Measurements from ENCODE around the gene RUNDC3A. TPM values are rescaled to one million over a fixed set of nuclear protein-coding genes. Genes with fewer than 3 reads are reported as not detected.

Gene RUNDC3A
- total RNA-seq, 2 experiments from 2014 or later, result 0.10 TPM

- no peak for DNase-seq
- peaks cover 8% of the 10 kb centered on the region for H3K27me3 Mint-ChIP-seq
- no peak overlapping the region for H3K4me3 Mint-ChIP-seq
- H3K4me1 Mint-ChIP-seq, result peaks cover 16% of the 10 kb centered on the region
- POLR2A ChIA-PET, result no interaction called here
- H3K27ac Mint-ChIP-seq, result no peak overlapping the region
- no peaks in the 10 kb centered on the region for H3K9me3 Mint-ChIP-seq
- CTCF ChIA-PET, result interaction anchor here (1.0 to 5.6 kb wide), 9 partner anchors 11 to 171 kb away, joined by 3 to 39 read pairs (median 4); partner anchors contain the start of gene FAM171A2
- peaks cover 10% of the 10 kb centered on the region for H3K36me3 Mint-ChIP-seq (ENCODE audit: low read depth)
Observed at GRCh38 chr17:44351961-44352827, 43.8 kb downstream of the RUNDC3A start.

- POLR2A ChIA-PET, result no interaction called here
Observed at GRCh38 chr17:44352828-44353671, 44.6 kb downstream of the RUNDC3A start.

GRCh38 chr17:44353672-44354331, 45.4 kb downstream of the RUNDC3A start:
- ChIA-PET POLR2A (no interaction called here), CTCF (interaction anchor here (0.6 to 5.6 kb wide), 12 partner anchors 8 to 144 kb away, joined by 3 to 39 read pairs (median 4); partner anchors contain the start of genes FAM171A2 and GRN)
- Mint-ChIP-seq H3K9me3 (no peaks in the 10 kb centered on the region), H3K4me1 (peaks cover 9% of the 10 kb centered on the region), H3K4me3 (peak overlapping the region; percentile 54), H3K27me3 (peaks cover 8% of the 10 kb centered on the region), H3K27ac (no peak overlapping the region), H3K36me3 (ENCODE audit: low read depth) (peaks cover 10% of the 10 kb centered on the region)
- no peak for DNase-seq

More at GRCh38 chr17:44352828-44353671, 44.6 kb downstream of the RUNDC3A start:
- no peak for DNase-seq
- no peaks in the 10 kb centered on the region for H3K9me3 Mint-ChIP-seq
- H3K4me3 Mint-ChIP-seq, result peak overlapping the region; percentile 47
- H3K4me1 Mint-ChIP-seq, result peaks cover 16% of the 10 kb centered on the region
- no peak overlapping the region for H3K27ac Mint-ChIP-seq
- H3K36me3 Mint-ChIP-seq (ENCODE audit: low read depth), result peaks cover 10% of the 10 kb centered on the region
- CTCF ChIA-PET, result interaction anchor here (0.8 to 5.6 kb wide), 5 partner anchors 10 to 143 kb away, joined by 3 to 39 read pairs (median 3); partner anchors contain the start of gene FAM171A2
- H3K27me3 Mint-ChIP-seq, result peaks cover 8% of the 10 kb centered on the region

- Mint-ChIP-seq H3K4me3 (peak overlapping the region; percentile 40), H3K9me3 (no peaks in the 10 kb centered on the region), H3K36me3 (ENCODE audit: low read depth) (peaks cover 10% of the 10 kb centered on the region), H3K27me3 (peaks cover 8% of the 10 kb centered on the region), H3K27ac (no peak overlapping the region), H3K4me1 (peaks cover 9% of the 10 kb centered on the region)
- ChIA-PET CTCF (interaction anchor here (0.6 to 5.6 kb wide), 10 partner anchors 8 to 145 kb away, joined by 3 to 39 read pairs (median 4); partner anchors contain the start of genes FAM171A2 and GRN), POLR2A (no interaction called here)
- DNase-seq, result peak; percentile 48
Observed at GRCh38 chr17:44354582-44355561, 46.5 kb downstream of the RUNDC3A start.

GRCh38 chr17:44355642-44356099, 47.3 kb downstream of the RUNDC3A start:
- CTCF ChIA-PET, result interaction anchor here (1.8 to 3.3 kb wide), 4 partner anchors 10 to 146 kb away, joined by 4 to 19 read pairs (median 7); partner anchors contain the start of gene GRN
- peaks cover 9% of the 10 kb centered on the region for H3K4me1 Mint-ChIP-seq
- no peak overlapping the region for H3K27ac Mint-ChIP-seq
- H3K4me3 Mint-ChIP-seq, result no peak overlapping the region
- DNase-seq, result no peak
- POLR2A ChIA-PET, result no interaction called here
- peaks cover 8% of the 10 kb centered on the region for H3K27me3 Mint-ChIP-seq
- no peaks in the 10 kb centered on the region for H3K9me3 Mint-ChIP-seq
- peaks cover 10% of the 10 kb centered on the region for H3K36me3 Mint-ChIP-seq (ENCODE audit: low read depth)

- Mint-ChIP-seq H3K27ac (no peak overlapping the region), H3K4me3 (no peak overlapping the region), H3K4me1 (peaks cover 9% of the 10 kb centered on the region), H3K36me3 (ENCODE audit: low read depth) (peaks cover 10% of the 10 kb centered on the region), H3K9me3 (no peaks in the 10 kb centered on the region), H3K27me3 (peaks cover 10% of the 10 kb centered on the region)
- POLR2A ChIA-PET, result no interaction called here
- CTCF ChIA-PET, result no interaction called here
- no peak for DNase-seq
Observed at GRCh38 chr17:44356241-44356640, 47.8 kb downstream of the RUNDC3A start.

- DNase-seq, result no peak
- ChIA-PET POLR2A (no interaction called here), CTCF (interaction anchor here (1.1 to 1.5 kb wide), 2 partner anchors 10 to 18 kb away, joined by 3 to 4 read pairs; no protein-coding TSS in a partner anchor)
- Mint-ChIP-seq H3K27ac (no peak overlapping the region), H3K36me3 (ENCODE audit: low read depth) (peaks cover under 1% of the 10 kb centered on the region), H3K4me1 (peaks cover 7% of the 10 kb centered on the region), H3K9me3 (no peaks in the 10 kb centered on the region), H3K27me3 (peaks cover 16% of the 10 kb centered on the region), H3K4me3 (no peak overlapping the region)
Observed at GRCh38 chr17:44358066-44358465, 49.7 kb downstream of the RUNDC3A start.

- H3K27ac Mint-ChIP-seq, result no peak overlapping the region
- POLR2A ChIA-PET, result no interaction called here
Observed at GRCh38 chr17:44359006-44359405, 50.6 kb downstream of the RUNDC3A start.

GRCh38 chr17:44359458-44360143, 51.2 kb downstream of the RUNDC3A start:
- no peak overlapping the region for H3K27ac Mint-ChIP-seq
- H3K27me3 Mint-ChIP-seq, result peaks cover 16% of the 10 kb centered on the region
- H3K36me3 Mint-ChIP-seq (ENCODE audit: low read depth), result no peaks in the 10 kb centered on the region
- POLR2A ChIA-PET, result no interaction called here
- no peak overlapping the region for H3K4me3 Mint-ChIP-seq
- no peaks in the 10 kb centered on the region for H3K9me3 Mint-ChIP-seq
- H3K4me1 Mint-ChIP-seq, result peaks cover 5% of the 10 kb centered on the region
- no peak for DNase-seq
- CTCF ChIA-PET, result interaction anchor here (0.6 to 2.6 kb wide), 6 partner anchors 9 to 173 kb away, joined by 3 to 9 read pairs (median 4); no protein-coding TSS in a partner anchor

More at GRCh38 chr17:44359006-44359405, 50.6 kb downstream of the RUNDC3A start:
- no peak for DNase-seq
- Mint-ChIP-seq H3K9me3 (no peaks in the 10 kb centered on the region), H3K36me3 (ENCODE audit: low read depth) (no peaks in the 10 kb centered on the region), H3K27me3 (peaks cover 15% of the 10 kb centered on the region), H3K4me3 (no peak overlapping the region), H3K4me1 (peaks cover 5% of the 10 kb centered on the region)
- CTCF ChIA-PET, result interaction anchor here (0.7 to 1.8 kb wide), 3 partner anchors 8 to 174 kb away, joined by 3 to 4 read pairs (median 4); no protein-coding TSS in a partner anchor

- POLR2A ChIA-PET, result no interaction called here
- Mint-ChIP-seq H3K4me3 (no peak overlapping the region), H3K4me1 (peaks cover 3% of the 10 kb centered on the region), H3K9me3 (no peaks in the 10 kb centered on the region), H3K27ac (no peak overlapping the region), H3K36me3 (ENCODE audit: low read depth) (no peaks in the 10 kb centered on the region), H3K27me3 (peaks cover 19% of the 10 kb centered on the region)
- CTCF ChIA-PET, result interaction anchor here (0.9 to 2.6 kb wide), 3 partner anchors 9 to 150 kb away, joined by 4 to 9 read pairs (median 4); no protein-coding TSS in a partner anchor
- no peak for DNase-seq
Observed at GRCh38 chr17:44360144-44360533, 51.7 kb downstream of the RUNDC3A start.

- Mint-ChIP-seq H3K4me3 (no peak overlapping the region), H3K36me3 (ENCODE audit: low read depth) (no peaks in the 10 kb centered on the region), H3K4me1 (peaks cover 1% of the 10 kb centered on the region), H3K27me3 (peaks cover 23% of the 10 kb centered on the region), H3K9me3 (no peaks in the 10 kb centered on the region), H3K27ac (no peak overlapping the region)
- POLR2A ChIA-PET, result no interaction called here
- DNase-seq, result no peak
- CTCF ChIA-PET, result interaction anchor here (1.8 to 4.0 kb wide), 3 partner anchors 9 to 150 kb away, joined by 4 to 39 read pairs (median 9); no protein-coding TSS in a partner anchor
Observed at GRCh38 chr17:44360826-44361225, 52.4 kb downstream of the RUNDC3A start.

All from activated CD4-positive, alpha-beta T cell treated with anti-CD3 and anti-CD28 coated beads, Interleukin-2, amount 10 ng/mL, durations not matched to agents 7 days and 5 days (primary cell).